ENCODE results near the gene EP400.
"Not testable (repeated sequence)": the region's sequence is repeated elsewhere in the genome, so short reads cannot be mapped to it uniquely, and the experiment has no call there.

Gene EP400

GRCh38 chr12:132069336-132069985, 119.7 kb downstream of the EP400 start:
- no peak for DNase-seq

GRCh38 chr12:132070298-132070697, 120.6 kb downstream of the EP400 start:
- DNase-seq = no peak

GRCh38 chr12:132071040-132071810, 121.5 kb downstream of the EP400 start:
- no peak for DNase-seq

- DNase-seq = no peak
Observed at GRCh38 chr12:132071830-132072384, 122.2 kb downstream of the EP400 start.

- no peak for DNase-seq
Observed at GRCh38 chr12:132074216-132074615, 124.5 kb downstream of the EP400 start.

- DNase-seq = no peak
Observed at GRCh38 chr12:132075026-132075713, 125.4 kb downstream of the EP400 start.

GRCh38 chr12:132075714-132076553, 126.2 kb downstream of the EP400 start:
- DNase-seq = no peak

GRCh38 chr12:132076711-132077110, 127.0 kb downstream of the EP400 start:
- no peak for DNase-seq

- no peak for DNase-seq
Observed at GRCh38 chr12:132077322-132078100, 127.8 kb downstream of the EP400 start.

GRCh38 chr12:132078190-132078589, 128.4 kb downstream of the EP400 start:
- no peak for DNase-seq

- DNase-seq = no peak
Observed at GRCh38 chr12:132079200-132079599, 129.5 kb downstream of the EP400 start.

- DNase-seq = no peak
Observed at GRCh38 chr12:132079695-132080094, 130.0 kb downstream of the EP400 start.

- not testable (repeated sequence) for DNase-seq
Observed at GRCh38 chr12:132080515-132080914, 130.8 kb downstream of the EP400 start.

GRCh38 chr12:132081423-132081822, 131.7 kb downstream of the EP400 start:
- DNase-seq = no peak

GRCh38 chr12:132083614-132083940, 133.8 kb downstream of the EP400 start:
- no peak for DNase-seq

GRCh38 chr12:132083941-132084620, 134.3 kb downstream of the EP400 start:
- peak; percentile 86 to 87 for DNase-seq

GRCh38 chr12:132084621-132085290, 135.0 kb downstream of the EP400 start:
- DNase-seq = no peak

- no peak for DNase-seq
Observed at GRCh38 chr12:132085291-132085635, 135.5 kb downstream of the EP400 start.

GRCh38 chr12:132089407-132089910, 139.7 kb downstream of the EP400 start:
- DNase-seq = no peak

- DNase-seq = no peak
Observed at GRCh38 chr12:132094269-132094891, 144.6 kb downstream of the EP400 start.
